Tibial artery (tissue), 4 donors: ENCODE data around the gene GAPDHS.

Experiments used
- DNase-seq, 2 donors: peaks; one replicate each; pipeline ENCODE4 v3.0.0-alpha.2; 2019
- H3K27ac ChIP-seq, 2 donors: fragments of 200-600 bp; sonication (generic) in 1 of 2; 1 replicate in 1 of 2; 2 replicates in 1 of 2; pipeline ENCODE4 v1.5.1; 2018 to 2019; ENCODE audit warnings: mild to moderate bottlenecking in 1 of 2
- H3K27me3 ChIP-seq, 2 donors: fragments of 200-600 bp; sonication (generic) in 1 of 2; one replicate each; pipeline versions ENCODE4 v1.5.1 to v1.6.0; 2016 to 2019
- H3K36me3 ChIP-seq, 3 donors: fragments of 200-600 bp; sonication (generic) in 2 of 3; one replicate each; pipeline ENCODE4 v1.5.1; 2016 to 2019; ENCODE audit warnings: mild to moderate bottlenecking in 2 of 3
- H3K4me1 ChIP-seq, 4 donors: fragments of 200-600 bp; sonication (generic) in 2 of 4; 1 replicate in 3 of 4; 2 replicates in 1 of 4; pipeline ENCODE4 v1.5.1; 2016 to 2019
- H3K4me3 ChIP-seq, 2 donors: fragments of 200-600 bp; sonication (generic) in 1 of 2; 1 replicate in 1 of 2; 2 replicates in 1 of 2; pipeline ENCODE4 v1.5.1; 2018 to 2019; ENCODE audit warnings: mild to moderate bottlenecking in 2 of 2
- H3K9me3 ChIP-seq, 3 donors: fragments of 200-600 bp; sonication (generic) in 1 of 3; one replicate each; pipeline ENCODE4 v1.5.1; 2016 to 2019
- intact Hi-C: fragments of 100-400 bp; cut with DNase I; formaldehyde crosslinking; loops from one replicate; pipeline ENCODE4 v1.15.0; 2023; ENCODE audit warnings: low total_unique reads
- TF ChIP-seq, protein P1 (sequence below), 2 experiments: fragments of 200-600 bp in 1 of 2; fragments of 450-650 bp in 1 of 2; IDR thresholded peaks; one replicate each; pipeline ENCODE4 v1.5.1; 2017 to 2019; ENCODE audit warnings: antibody characterized with exemption in 2 of 2, mild to moderate bottlenecking in 1 of 2, moderate library complexity in 1 of 2

GAPDHS gene

DNA sequence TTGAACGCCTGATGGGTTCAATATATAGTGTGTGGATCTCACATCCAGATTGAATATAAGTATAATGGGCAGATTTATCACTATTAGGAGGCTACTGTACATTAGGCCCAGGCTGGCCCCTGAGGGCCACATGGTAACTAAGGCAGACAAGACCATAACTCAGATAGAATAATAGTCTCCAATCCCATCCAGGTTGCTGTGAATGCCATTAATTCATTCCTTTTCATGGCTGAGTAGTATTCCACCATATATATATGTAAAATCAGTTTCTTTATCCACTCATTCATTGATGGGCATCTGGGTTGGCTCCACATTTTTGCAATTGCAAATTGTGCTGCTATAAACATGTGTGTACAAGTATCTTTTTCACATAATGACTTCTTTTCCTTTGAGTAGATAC lies 44.7 kb downstream of the GAPDHS start:
- H3K27ac ChIP-seq: no peak overlapping the region
- no peak overlapping the region for H3K4me3 ChIP-seq
- no peaks in the 10 kb centered on the region for H3K36me3 ChIP-seq
- H3K27me3 ChIP-seq: peaks cover 0 to 11% of the 10 kb centered on the region in 2 donors
- DNase-seq: no peak
- TF ChIP-seq, protein P1, sequence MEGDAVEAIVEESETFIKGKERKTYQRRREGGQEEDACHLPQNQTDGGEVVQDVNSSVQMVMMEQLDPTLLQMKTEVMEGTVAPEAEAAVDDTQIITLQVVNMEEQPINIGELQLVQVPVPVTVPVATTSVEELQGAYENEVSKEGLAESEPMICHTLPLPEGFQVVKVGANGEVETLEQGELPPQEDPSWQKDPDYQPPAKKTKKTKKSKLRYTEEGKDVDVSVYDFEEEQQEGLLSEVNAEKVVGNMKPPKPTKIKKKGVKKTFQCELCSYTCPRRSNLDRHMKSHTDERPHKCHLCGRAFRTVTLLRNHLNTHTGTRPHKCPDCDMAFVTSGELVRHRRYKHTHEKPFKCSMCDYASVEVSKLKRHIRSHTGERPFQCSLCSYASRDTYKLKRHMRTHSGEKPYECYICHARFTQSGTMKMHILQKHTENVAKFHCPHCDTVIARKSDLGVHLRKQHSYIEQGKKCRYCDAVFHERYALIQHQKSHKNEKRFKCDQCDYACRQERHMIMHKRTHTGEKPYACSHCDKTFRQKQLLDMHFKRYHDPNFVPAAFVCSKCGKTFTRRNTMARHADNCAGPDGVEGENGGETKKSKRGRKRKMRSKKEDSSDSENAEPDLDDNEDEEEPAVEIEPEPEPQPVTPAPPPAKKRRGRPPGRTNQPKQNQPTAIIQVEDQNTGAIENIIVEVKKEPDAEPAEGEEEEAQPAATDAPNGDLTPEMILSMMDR (IDR thresholded peaks at IDR 0.05): no peak
- peaks cover 0 to 21% (median 12%) of the 10 kb centered on the region in 3 donors for H3K9me3 ChIP-seq
- intact Hi-C loops: no loop called here
- no peaks in the 10 kb centered on the region for H3K4me1 ChIP-seq

DNA sequence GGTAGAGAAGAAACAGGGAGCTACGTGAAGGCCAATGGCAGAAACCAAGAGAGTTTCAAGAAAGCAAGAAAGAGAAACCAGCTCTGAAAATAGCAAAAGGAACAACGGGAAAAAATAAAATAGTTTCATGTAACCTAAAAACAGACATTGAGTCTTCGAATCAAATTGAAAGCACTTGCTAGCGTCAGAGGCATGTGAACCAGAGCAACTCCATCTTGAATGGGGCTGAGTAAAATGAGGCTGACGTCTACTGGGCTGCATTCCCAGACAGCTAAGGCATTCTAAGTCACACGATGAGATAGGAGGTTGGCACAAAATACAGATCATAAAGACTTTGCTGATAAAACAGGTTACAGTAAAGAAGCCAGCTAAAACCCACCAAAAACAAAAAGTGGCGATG lies 45.5 kb downstream of the GAPDHS start:
- H3K4me1 ChIP-seq: no peaks in the 10 kb centered on the region
- intact Hi-C loops: no loop called here
- no peak overlapping the region for H3K27ac ChIP-seq
- H3K9me3 ChIP-seq: peaks cover 0 to 21% (median 12%) of the 10 kb centered on the region in 3 donors
- TF ChIP-seq, protein P1 (IDR thresholded peaks at IDR 0.05): no peak
- peaks cover 0 to 12% of the 10 kb centered on the region in 2 donors for H3K27me3 ChIP-seq
- DNase-seq: no peak
- no peak overlapping the region for H3K4me3 ChIP-seq
- H3K36me3 ChIP-seq: no peaks in the 10 kb centered on the region

DNA sequence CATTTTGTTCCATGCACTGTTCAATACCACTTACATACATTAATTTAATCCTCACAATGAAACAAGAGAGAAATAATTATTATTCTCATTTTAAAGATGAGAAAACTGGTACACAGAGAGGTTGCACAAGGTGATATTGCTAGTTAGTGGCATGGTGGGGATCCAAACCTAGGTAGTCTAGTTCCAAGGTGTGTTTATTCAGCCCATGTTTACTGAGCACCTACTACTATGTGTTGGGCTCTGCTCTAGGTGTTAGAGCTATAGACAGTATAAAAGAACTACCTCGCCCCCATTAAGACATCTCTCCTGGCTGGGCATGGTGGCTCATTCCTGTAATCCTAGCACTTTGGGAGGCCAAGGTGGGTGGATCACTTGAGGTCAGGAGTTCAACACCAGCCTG lies 49.5 kb downstream of the GAPDHS start:
- TF ChIP-seq, protein P1 (IDR thresholded peaks at IDR 0.05): no peak
- Histone ChIP-seq H3K9me3 (no peaks in the 10 kb centered on the region), H3K4me3 (no peak overlapping the region), H3K27ac (no peak overlapping the region), H3K27me3 (peaks cover 0 to 28% of the 10 kb centered on the region in 2 donors), H3K4me1 (no peaks in the 10 kb centered on the region), H3K36me3 (no peaks in the 10 kb centered on the region)
- DNase-seq: no peak
- intact Hi-C loops: no loop called here

DNA sequence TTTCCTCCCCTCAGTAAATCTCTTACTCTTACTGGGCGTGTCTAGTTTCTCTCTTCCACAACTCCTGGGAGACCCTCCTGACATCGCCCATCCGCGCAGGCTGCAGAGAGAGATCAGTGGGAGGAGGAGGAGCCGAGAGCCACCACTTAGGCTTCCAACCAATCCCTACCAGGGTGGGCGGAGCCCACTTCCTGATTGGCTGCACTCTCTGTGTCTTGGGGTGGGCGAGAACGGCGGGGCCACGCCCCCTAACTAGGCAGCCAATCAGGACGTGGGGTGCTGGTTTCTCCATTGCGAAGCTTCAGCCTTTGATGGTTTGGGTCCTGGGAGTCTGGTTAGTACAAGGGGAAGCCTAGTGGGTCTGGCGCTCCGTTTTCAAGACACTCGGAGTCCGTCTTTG lies 52.6 kb downstream of the GAPDHS start, which contains the start of gene PMIS2:
Gene PMIS2 (plus strand): TSS at position 326 of the 400 bp plus-strand sequence. CDS start 87 bp downstream, outside the sequence.
- intact Hi-C loops: no loop called here
- Histone ChIP-seq H3K27me3 (peaks cover 0 to 25% of the 10 kb centered on the region in 2 donors), H3K9me3 (no peaks in the 10 kb centered on the region), H3K36me3 (no peaks in the 10 kb centered on the region), H3K27ac (no peak within 1 kb of the TSS), H3K4me1 (no peaks in the 10 kb centered on the region), H3K4me3 (no peak within 1 kb of the TSS)
- TF ChIP-seq, protein P1 (IDR thresholded peaks at IDR 0.05): no peak
- no peak for DNase-seq

DNA sequence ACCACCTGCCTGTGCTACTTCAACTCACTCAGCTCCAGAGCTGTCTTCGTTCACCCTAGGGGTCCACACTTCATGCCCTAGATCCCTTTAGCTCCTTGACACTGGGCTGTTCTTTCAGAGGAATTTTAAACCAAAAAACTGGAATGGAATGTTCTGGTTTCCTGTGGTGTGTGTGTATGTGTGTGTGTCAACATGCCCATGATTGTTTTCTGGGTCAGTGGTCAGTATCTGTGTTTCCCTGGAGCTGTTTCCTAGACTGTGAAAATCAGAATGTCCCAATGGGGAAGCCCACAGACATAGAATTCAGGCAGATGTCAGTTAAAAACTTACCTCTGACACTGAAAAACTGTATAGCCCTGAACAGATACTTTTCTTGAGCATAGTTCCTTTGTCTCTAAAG lies 54.1 kb downstream of the GAPDHS start:
- Histone ChIP-seq H3K27me3 (peaks cover 0 to 31% of the 10 kb centered on the region in 2 donors), H3K4me1 (no peaks in the 10 kb centered on the region), H3K4me3 (no peak overlapping the region), H3K36me3 (no peaks in the 10 kb centered on the region), H3K9me3 (no peaks in the 10 kb centered on the region), H3K27ac (no peak overlapping the region)
- intact Hi-C loops: no loop called here
- TF ChIP-seq, protein P1 (IDR thresholded peaks at IDR 0.05): no peak
- no peak for DNase-seq

DNA sequence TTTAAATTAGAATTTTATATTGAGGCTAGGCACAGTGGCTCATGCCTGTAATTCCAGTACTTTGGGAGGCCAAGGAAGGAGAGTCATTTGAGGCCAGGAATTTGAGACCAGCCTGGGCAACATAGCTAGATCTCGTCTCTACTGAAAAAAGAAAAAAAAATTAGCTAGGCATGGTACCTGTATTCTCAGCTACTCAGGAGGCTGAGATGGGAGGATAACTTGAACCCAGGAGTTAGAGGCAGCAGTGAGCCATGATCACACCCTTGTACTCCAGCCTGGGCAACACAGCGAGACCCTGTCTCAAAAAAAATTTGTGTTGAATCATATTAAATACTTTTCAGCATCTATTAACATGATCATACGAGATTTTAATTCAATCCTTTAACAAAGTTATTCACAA lies 57.6 kb downstream of the GAPDHS start:
- TF ChIP-seq, protein P1 (IDR thresholded peaks at IDR 0.05): no peak
- Histone ChIP-seq H3K27ac (no peak overlapping the region), H3K4me1 (no peaks in the 10 kb centered on the region), H3K27me3 (peaks cover 0 to 20% of the 10 kb centered on the region in 2 donors), H3K4me3 (no peak overlapping the region), H3K9me3 (no peaks in the 10 kb centered on the region), H3K36me3 (no peaks in the 10 kb centered on the region)
- intact Hi-C loops: no loop called here
- no peak for DNase-seq
